K562 (cell line): Measurements from ENCODE around the gene INCA1. TPM values are rescaled to one million over a fixed set of nuclear protein-coding genes. Genes with fewer than 3 reads are reported as not detected.
A peak's percentile ranks its signal among the peaks of the same experiment; 100 is the strongest.

ENCODE experiments used
- JUND ChIP-seq, 2 experiments: IDR thresholded peaks; 2 replicates in 1 of 2; 3 replicates in 1 of 2; pipeline ENCODE4 v1.6.1; 2011; ENCODE audit warnings: borderline replicate concordance in 2 of 2, low read depth in 2 of 2, low read length in 2 of 2, improper control_type of control experiment in 1 of 2, missing biosample characterization in 1 of 2, missing genetic modification characterization in 1 of 2, missing genetic modification reagents in 1 of 2
- MGA ChIP-seq: fragments of 450-650 bp; IDR thresholded peaks from 2 replicates; pipeline ENCODE4 v1.6.1; 2016; ENCODE audit warnings: mild to moderate bottlenecking, moderate library complexity
- NFIC ChIP-seq: fragments of 450-650 bp; IDR thresholded peaks from 2 replicates; pipeline ENCODE4 v1.6.1; 2017; ENCODE audit warnings: mild to moderate bottlenecking, inconsistent platforms
- NR2C1 ChIP-seq, 2 experiments: fragments of 450-650 bp; IDR thresholded peaks; 2 replicates each; pipeline ENCODE4 v1.6.1; 2017; ENCODE audit warnings: mild to moderate bottlenecking in 2 of 2, antibody characterized with exemption in 1 of 2, inconsistent platforms in 1 of 2, missing compliant biosample characterization in 1 of 2, missing genetic modification characterization in 1 of 2
- PML ChIP-seq: IDR thresholded peaks from 2 replicates; pipeline ENCODE4 v1.6.1; 2012; ENCODE audit warnings: low read length, inconsistent platforms
- ZNF316 ChIP-seq: fragments of 450-650 bp; IDR thresholded peaks from 2 replicates; pipeline ENCODE4 v1.6.1; 2016
- ZNF75A ChIP-seq: fragments of 450-650 bp; formaldehyde crosslinking; IDR thresholded peaks from 2 replicates; pipeline ENCODE4 v1.4.0; 2020; ENCODE audit warnings: mild to moderate bottlenecking
- polyA plus RNA-seq, 8 experiments: library from polyadenylated mRNA; depleted of rRNA in 4 of 8; stranded (reverse) in 5 of 8; unstranded in 3 of 8; fragments of >200 nt; fragmentation: Nextera tagmentation in 2 of 8; fragmentation: Illumina TruSeq in 1 of 8; extraction: Ambion mirVana in 2 of 8; extraction: Trizol in 1 of 8; gene quantifications; 2 replicates each; pipeline versions ENCODE4 v1.2.1 to v1.2.3, GENCODE V29; 2011 to 2014; ENCODE audit warnings: inconsistent platforms in 1 of 8, missing spikeins in 1 of 8
- total RNA-seq, 7 experiments: library from RNA; depleted of rRNA in 6 of 7; stranded (reverse); fragments of >200 nt in 6 of 7; fragmentation: Illumina TruSeq in 2 of 7; extraction: Trizol in 2 of 7; gene quantifications; 2 replicates each; pipeline versions ENCODE4 v1.2.1 to v1.2.3, GENCODE V29; 2011 to 2021; ENCODE audit warnings: low replicate concordance in 1 of 7
- TF ChIP-seq, protein P1 (sequence below): sonication (generic); formaldehyde crosslinking; IDR thresholded peaks from 2 replicates; pipeline ENCODE4 v1.8.1; 2023; ENCODE audit warnings: mild to moderate bottlenecking, missing genetic modification reagents
- TF ChIP-seq, protein P2 (sequence below), 2 experiments: fragments of 450-650 bp in 1 of 2; sonication (generic) in 1 of 2; formaldehyde crosslinking; conservative IDR thresholded peaks; 2 replicates each; pipeline versions ENCODE4 v1.4.0 to v1.8.1; 2020 to 2022; ENCODE audit warnings: mild to moderate bottlenecking in 1 of 2, missing genetic modification reagents in 1 of 2

The INCA1 gene
- total and polyA plus RNA-seq, 9 of the 15 experiments (the other 6 are each of a cell fraction or from before 2014, with no cell fraction given) = 0.08 to 0.50 (median 0.13) TPM; not detected in 4

GRCh38 chr17:4967539-4968485 is 29.5 kb downstream of the INCA1 start, which contains the start of gene SPAG7 (continued):
- TF ChIP-seq MGA (peak; percentile 84), PML (peak; percentile 36; the same call in 1 of the 2 replicates), NFIC (peak; percentile 27; the same call in 1 of the 2 replicates), ZNF316 (no peak), NR2C1 (IDR thresholded peaks at IDR 0.05) (no peak), NR2C1 (tag; IDR thresholded peaks at IDR 0.05) (0 out of 2 replicates have a peak, but pooled peaks have one; percentile 27), JUND (IDR thresholded peaks at IDR 0.05; ENCODE audit: borderline replicate concordance, low read depth, low read length) (no peak), JUND (tag; IDR thresholded peaks at IDR 0.05; ENCODE audit: borderline replicate concordance, low read depth, low read length) (peak; percentile 23; the same call in 1 of the 3 replicates), ZNF75A (CRISPR knock-in tag) (no peak)
- TF ChIP-seq, protein P1, sequence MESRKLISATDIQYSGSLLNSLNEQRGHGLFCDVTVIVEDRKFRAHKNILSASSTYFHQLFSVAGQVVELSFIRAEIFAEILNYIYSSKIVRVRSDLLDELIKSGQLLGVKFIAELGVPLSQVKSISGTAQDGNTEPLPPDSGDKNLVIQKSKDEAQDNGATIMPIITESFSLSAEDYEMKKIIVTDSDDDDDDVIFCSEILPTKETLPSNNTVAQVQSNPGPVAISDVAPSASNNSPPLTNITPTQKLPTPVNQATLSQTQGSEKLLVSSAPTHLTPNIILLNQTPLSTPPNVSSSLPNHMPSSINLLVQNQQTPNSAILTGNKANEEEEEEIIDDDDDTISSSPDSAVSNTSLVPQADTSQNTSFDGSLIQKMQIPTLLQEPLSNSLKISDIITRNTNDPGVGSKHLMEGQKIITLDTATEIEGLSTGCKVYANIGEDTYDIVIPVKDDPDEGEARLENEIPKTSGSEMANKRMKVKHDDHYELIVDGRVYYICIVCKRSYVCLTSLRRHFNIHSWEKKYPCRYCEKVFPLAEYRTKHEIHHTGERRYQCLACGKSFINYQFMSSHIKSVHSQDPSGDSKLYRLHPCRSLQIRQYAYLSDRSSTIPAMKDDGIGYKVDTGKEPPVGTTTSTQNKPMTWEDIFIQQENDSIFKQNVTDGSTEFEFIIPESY = peak; percentile 58; the same call in 1 of the 2 replicates
- TF ChIP-seq, protein P2, sequence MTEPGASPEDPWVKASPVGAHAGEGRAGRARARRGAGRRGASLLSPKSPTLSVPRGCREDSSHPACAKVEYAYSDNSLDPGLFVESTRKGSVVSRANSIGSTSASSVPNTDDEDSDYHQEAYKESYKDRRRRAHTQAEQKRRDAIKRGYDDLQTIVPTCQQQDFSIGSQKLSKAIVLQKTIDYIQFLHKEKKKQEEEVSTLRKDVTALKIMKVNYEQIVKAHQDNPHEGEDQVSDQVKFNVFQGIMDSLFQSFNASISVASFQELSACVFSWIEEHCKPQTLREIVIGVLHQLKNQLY (CRISPR knock-in tag; conservative IDR thresholded peaks at IDR 0.05) = no peak
